ENCODE results near the gene C6orf62.

GRCh38 chr6:24761851-24762250 is 42.9 kb upstream of the C6orf62 start:
- TF ChIP-seq CTCF (tag by site-specific recombination; IDR thresholded peaks at IDR 0.05) (no peak), ZNF660 (tag by site-specific recombination; IDR thresholded peaks at IDR 0.05) (no peak), ZNF324 (tag by site-specific recombination; IDR thresholded peaks at IDR 0.05) (no peak)

All from HEK293 (cell line).